H1 (cell line): ENCODE measurements around the gene KRTAP2-4. TPM values are rescaled to one million over a fixed set of nuclear protein-coding genes. Genes with fewer than 3 reads are reported as not detected.

Source experiments
- CTCF ChIA-PET: fragments of 300-600 bp; sonication (Branson Sonifier 250); formaldehyde crosslinking; loops from one replicate; lab custom pipeline; 2021; ENCODE audit not compliant: partially characterized antibody; lab: Charles Lee
- POLR2A ChIA-PET: fragments of 300-600 bp; sonication (Branson Sonifier 250); formaldehyde crosslinking; loops from one replicate; lab custom pipeline; 2021; ENCODE audit warnings: inconsistent platforms; ENCODE audit not compliant: partially characterized antibody; lab: Charles Lee
- DNase-seq, 2 experiments: peaks; one replicate each; pipeline versions ENCODE4 v3.0.0 to v3.0.0-alpha.2; 2010 to 2022; ENCODE audit warnings: low spot score in 2 of 2, low read depth in 1 of 2, mixed read lengths in 1 of 2
- FAIRE-seq: peaks from 2 replicates; lab custom pipeline; 2011; peaks lifted over from hg19 to GRCh38; lab: Jason Lieb, UNC
- H2AFZ ChIP-seq: 2 replicates; pipeline ENCODE4 v1.8.1; 2012; ENCODE audit warnings: low read length, inconsistent platforms
- H2AK5ac ChIP-seq: 2 replicates; pipeline ENCODE4 v1.6.1; 2013; ENCODE audit warnings: low read depth, low read length
- H2BK120ac ChIP-seq: replicated peaks from 2 replicates; pipeline ENCODE3; 2013; ENCODE audit warnings: low read depth, low read length, inconsistent platforms
- H2BK12ac ChIP-seq: 2 replicates; pipeline ENCODE4 v1.6.1; 2013; ENCODE audit warnings: low read depth, low read length
- H2BK15ac ChIP-seq: 2 replicates; pipeline ENCODE4 v1.6.1; 2013; ENCODE audit warnings: low read length
- H2BK20ac ChIP-seq: 2 replicates; pipeline ENCODE4 v1.6.1; 2013; ENCODE audit warnings: low read length
- H2BK5ac ChIP-seq: 2 replicates; pipeline ENCODE4 v1.6.1; 2013; ENCODE audit warnings: low read depth, low read length
- H3K14ac ChIP-seq: 2 replicates; pipeline ENCODE4 v1.6.1; 2013; ENCODE audit warnings: inconsistent platforms; ENCODE audit not compliant: insufficient read length
- H3K18ac ChIP-seq: 2 replicates; pipeline ENCODE4 v1.6.1; 2013; ENCODE audit warnings: low read length; ENCODE audit errors: extremely low read depth
- H3K23ac ChIP-seq: 2 replicates; pipeline ENCODE4 v1.6.1; 2013; ENCODE audit warnings: inconsistent platforms; ENCODE audit not compliant: insufficient read length
- H3K23me2 ChIP-seq: 2 replicates; pipeline ENCODE4 v1.6.1; 2013; ENCODE audit warnings: low read depth, low read length
- H3K27ac ChIP-seq: 2 replicates; pipeline ENCODE4 v1.6.1; 2011; ENCODE audit warnings: low read depth, low read length, inconsistent platforms
- H3K27me3 ChIP-seq, 4 experiments: replicated peaks in 1 of 4; 1 replicate in 1 of 4; 2 replicates in 3 of 4; pipeline versions ENCODE4 v1.6.1 to v1.8.1; 2011 to 2013; ENCODE audit warnings: low read length in 3 of 4, mild to moderate bottlenecking in 3 of 4, inconsistent platforms in 2 of 4, mixed read lengths in 2 of 4, moderate library complexity in 1 of 4; ENCODE audit not compliant: control insufficient read depth in 3 of 4, insufficient read depth in 3 of 4; ENCODE audit errors: extremely low read depth in 1 of 4
- H3K36me3 ChIP-seq, 4 experiments: 2 replicates each; pipeline versions ENCODE4 v1.6.1 to v1.8.1; 2011 to 2013; ENCODE audit warnings: mild to moderate bottlenecking in 4 of 4, low read length in 3 of 4, moderate library complexity in 2 of 4, control low read depth in 1 of 4, inconsistent platforms in 1 of 4; ENCODE audit not compliant: insufficient read depth in 4 of 4, control insufficient read depth in 2 of 4
- H3K4ac ChIP-seq: replicated peaks from 2 replicates; pipeline ENCODE3; 2013; ENCODE audit warnings: low read length, low read depth, mixed read lengths, inconsistent platforms; ENCODE audit not compliant: insufficient read length
- H3K4me1 ChIP-seq, 4 experiments: replicated peaks in 1 of 4; 1 replicate in 1 of 4; 2 replicates in 3 of 4; pipeline versions ENCODE4 v1.6.1 to v1.8.1; 2011 to 2013; ENCODE audit warnings: low read length in 3 of 4, inconsistent platforms in 2 of 4, mixed read lengths in 1 of 4; ENCODE audit not compliant: insufficient read depth in 4 of 4, control insufficient read depth in 3 of 4
- H3K4me2 ChIP-seq, 2 experiments: 2 replicates each; pipeline versions ENCODE4 v1.6.1 to v1.8.1; 2011 to 2013; ENCODE audit warnings: low read depth in 2 of 2, low read length in 2 of 2, control low read depth in 1 of 2, inconsistent platforms in 1 of 2, mild to moderate bottlenecking in 1 of 2; ENCODE audit not compliant: insufficient read depth in 1 of 2
- H3K4me3 ChIP-seq, 4 experiments: fragments of 200-600, 300-600 bp in 1 of 4; sonication (generic), shearing (Covaris generic), sonication (Bioruptor Twin) in 1 of 4; 2 replicates each; pipeline versions ENCODE4 v1.5.1 to v1.8.1; 2011 to 2016; ENCODE audit warnings: low read length in 4 of 4, low read depth in 3 of 4, control low read depth in 2 of 4, inconsistent platforms in 2 of 4, mild to moderate bottlenecking in 2 of 4, mixed read lengths in 1 of 4, moderate library complexity in 1 of 4; ENCODE audit not compliant: insufficient read depth in 2 of 4; ENCODE audit errors: extremely low read depth in 1 of 4
- H3K56ac ChIP-seq: replicated peaks from 2 replicates; pipeline ENCODE3; 2013; ENCODE audit warnings: low read depth, mild to moderate bottlenecking, mixed read lengths, low read length, inconsistent platforms; ENCODE audit not compliant: insufficient read length
- H3K79me1 ChIP-seq: 2 replicates; pipeline ENCODE4 v1.6.1; 2013; ENCODE audit warnings: low read depth, low read length, control low read depth
- H3K79me2 ChIP-seq, 2 experiments: 2 replicates each; pipeline versions ENCODE4 v1.6.1 to v1.8.1; 2012 to 2013; ENCODE audit warnings: low read length in 2 of 2, mild to moderate bottlenecking in 2 of 2, inconsistent platforms in 1 of 2; ENCODE audit not compliant: insufficient read depth in 2 of 2, control insufficient read depth in 1 of 2
- H3K9ac ChIP-seq, 4 experiments: replicated peaks in 1 of 4; 1 replicate in 1 of 4; 2 replicates in 3 of 4; pipeline versions ENCODE4 v1.6.1 to v1.8.1; 2011 to 2013; ENCODE audit warnings: low read depth in 3 of 4, low read length in 3 of 4, control low read depth in 2 of 4, mild to moderate bottlenecking in 2 of 4, moderate library complexity in 2 of 4, inconsistent platforms in 1 of 4; ENCODE audit errors: extremely low read depth in 1 of 4
- H3K9me3 ChIP-seq, 2 experiments: 2 replicates each; pipeline versions ENCODE4 v1.6.1 to v1.8.1; 2012 to 2013; ENCODE audit warnings: mild to moderate bottlenecking in 2 of 2, moderate library complexity in 2 of 2, control low read depth in 1 of 2, inconsistent platforms in 1 of 2, low read depth in 1 of 2, low read length in 1 of 2, mixed read lengths in 1 of 2; ENCODE audit not compliant: insufficient read depth in 2 of 2
- H4K20me1 ChIP-seq, 2 experiments: replicated peaks in 1 of 2; 2 replicates each; pipeline versions ENCODE3 to v1.8.1; 2011 to 2013; ENCODE audit warnings: inconsistent platforms in 2 of 2, low read length in 2 of 2, mild to moderate bottlenecking in 1 of 2; ENCODE audit not compliant: insufficient read depth in 2 of 2, control insufficient read depth in 1 of 2
- H4K5ac ChIP-seq: 2 replicates; pipeline ENCODE4 v1.6.1; 2013; ENCODE audit warnings: low read length, low read depth, mixed read lengths, inconsistent platforms; ENCODE audit not compliant: insufficient read length
- H4K8ac ChIP-seq: 2 replicates; pipeline ENCODE4 v1.8.0; 2013; ENCODE audit warnings: mild to moderate bottlenecking, moderate library complexity, low read length, inconsistent platforms; ENCODE audit not compliant: insufficient read depth; ENCODE audit errors: extremely low read depth
- H4K91ac ChIP-seq: replicated peaks from 2 replicates; pipeline ENCODE3; 2013; ENCODE audit warnings: low read length, mixed read lengths, inconsistent platforms; ENCODE audit not compliant: insufficient read length
- CBX5 ChIP-seq: fragments of 300-800, 300-1000 bp; sonication (generic); IDR thresholded peaks from 2 replicates; pipeline ENCODE4 v1.7.1; 2016; ENCODE audit warnings: antibody characterized with exemption, low read length, low read depth
- CHD1 ChIP-seq: IDR thresholded peaks from 2 replicates; pipeline ENCODE4 v1.6.1; 2012; ENCODE audit warnings: low read depth, low read length, improper control_type of control experiment
- KDM4A ChIP-seq: IDR thresholded peaks from one replicate; pipeline ENCODE4 v1.7.1; 2012; ENCODE audit warnings: low read depth, mild to moderate bottlenecking, moderate library complexity, low read length, inconsistent platforms; ENCODE audit not compliant: severe bottlenecking
- MAFK ChIP-seq: IDR thresholded peaks from 2 replicates; pipeline ENCODE4 v1.6.1; 2012; ENCODE audit warnings: low read depth, mild to moderate bottlenecking, improper control_type of control experiment, low read length
- ZNF274 ChIP-seq: IDR thresholded peaks from 2 replicates; pipeline ENCODE4 v1.7.0; 2012; ENCODE audit warnings: low read length, borderline replicate concordance; ENCODE audit errors: extremely low read depth
- WGBS, 2 experiments: shearing (Covaris generic) in 1 of 2; methylation state at CpG; one replicate each; pipeline versions ENCODE4 v1.1.6 to v1.1.7; 2013 to 2015; ENCODE audit warnings: low lambda C conversion rate in 2 of 2, mixed read lengths in 2 of 2, inconsistent platforms in 1 of 2, low coverage in 1 of 2, missing lambda C conversion rate in 1 of 2; ENCODE audit not compliant: insufficient replicate concordance in 2 of 2, insufficient coverage in 1 of 2, insufficient read length in 1 of 2; ENCODE audit errors: extremely low coverage in 1 of 2, missing lambda C conversion rate in 1 of 2; 5-methylcytosine and 5-hydroxymethylcytosine counted together
- polyA plus RNA-seq, 7 experiments: library from polyadenylated mRNA; depleted of rRNA in 3 of 7; stranded (reverse) in 5 of 7; unstranded in 2 of 7; fragments of >200 nt in 5 of 7; fragments of 200-250 nt in 2 of 7; gene quantifications; 1 replicate in 5 of 7; 2 replicates in 1 of 7; 4 replicates in 1 of 7; pipeline versions ENCODE4 v1.2.1 to v1.2.3, GENCODE V29; 2011 to 2013; ENCODE audit warnings: missing spikeins in 2 of 7, mixed read lengths in 2 of 7
- total RNA-seq: library from RNA; stranded (reverse); fragmentation: NEBNext Ultra II Directional; extraction: Animal tissue kit (Norgen Biotek cat#: 25700); gene quantifications from 2 replicates; pipeline ENCODE4 v1.2.1, GENCODE V29; 2021

Gene KRTAP2-4
- total and polyA plus RNA-seq, 2 of the 8 experiments (the other 6 are each of a cell fraction or from before 2014, with no cell fraction given): not detected

DNA sequence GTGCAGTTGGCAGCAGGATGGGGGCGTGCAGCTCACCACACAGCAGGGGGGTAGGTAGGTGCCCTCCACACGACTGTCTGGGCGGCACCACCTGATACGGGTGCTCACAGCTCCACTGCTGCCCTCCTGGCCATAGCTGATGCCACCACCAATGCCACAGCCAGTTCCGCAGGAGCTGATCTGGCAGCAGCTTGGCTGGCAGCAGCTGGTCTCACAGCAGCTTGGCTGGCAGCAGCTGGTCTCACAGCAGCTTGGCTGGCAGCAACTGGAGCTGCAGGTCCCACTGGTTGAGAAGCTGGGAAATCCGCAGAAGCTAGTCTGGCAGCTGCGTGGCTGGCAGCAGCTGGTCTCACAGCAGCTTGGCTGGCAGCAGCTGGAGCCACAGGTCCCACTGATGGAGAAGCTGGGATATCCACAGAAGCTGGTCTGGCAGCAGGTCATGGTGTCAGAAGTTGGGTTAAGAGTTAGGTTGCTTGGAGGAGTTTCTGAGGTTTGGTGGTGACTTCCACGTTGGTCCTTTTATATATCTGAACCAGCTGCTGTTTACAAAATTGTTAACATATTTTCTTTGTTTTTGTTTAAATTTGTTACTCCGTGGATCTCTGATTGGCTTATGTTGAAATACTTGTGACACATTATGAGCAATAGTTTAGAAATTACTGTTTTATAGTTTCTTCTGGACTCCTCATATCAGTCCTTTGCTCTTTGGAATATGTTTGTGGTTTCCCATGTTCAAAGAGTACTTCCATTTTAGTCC lies 38.8 kb downstream of the KRTAP2-4 start, which contains the start of gene KRTAP1-5:
KRTAP1-5 (minus strand) TSS at position 494 of the 757 bp plus-strand sequence; CDS start at position 441, 53 bp downstream.
- H3K23ac ChIP-seq: no peak within 1 kb of the TSS
- H3K79me1 ChIP-seq: no peaks in the 10 kb centered on the region
- no peak within 1 kb of the TSS for H3K14ac ChIP-seq
- no peak within 1 kb of the TSS for H3K56ac ChIP-seq
- H2BK15ac ChIP-seq: no peak within 1 kb of the TSS
- FAIRE-seq (no peak), DNase-seq (no peak)
- ChIA-PET POLR2A (no interaction called here), CTCF (no interaction called here)
- H2AK5ac ChIP-seq: no peak within 1 kb of the TSS
- no peak within 1 kb of the TSS for H2BK20ac ChIP-seq
- no peak within 1 kb of the TSS for H2BK5ac ChIP-seq
- H4K5ac ChIP-seq: no peak within 1 kb of the TSS
- TF ChIP-seq ZNF274 (no peak), KDM4A (no peak), CHD1 (no peak), CBX5 (no peak), MAFK (no peak)
- no peak within 1 kb of the TSS for H3K4me3 ChIP-seq
- H3K9me3 ChIP-seq: no peaks in the 10 kb centered on the region
- no peak within 1 kb of the TSS for H3K18ac ChIP-seq
- no peak within 1 kb of the TSS for H4K91ac ChIP-seq
- no peak within 1 kb of the TSS for H2BK120ac ChIP-seq
- H4K20me1 ChIP-seq: no peaks in the 10 kb centered on the region
- no peak within 1 kb of the TSS for H3K4me2 ChIP-seq
- no peak within 1 kb of the TSS for H3K27ac ChIP-seq
- H3K9ac ChIP-seq: no peak within 1 kb of the TSS
- no peak within 1 kb of the TSS for H2BK12ac ChIP-seq
- H3K27me3 ChIP-seq: no peaks in the 10 kb centered on the region
- no peak within 1 kb of the TSS for H3K4ac ChIP-seq
- H3K23me2 ChIP-seq: no peaks in the 10 kb centered on the region
- no peaks in the 10 kb centered on the region for H3K79me2 ChIP-seq
- 86% methylated on average over 8 of the region's 9 CpGs; no CpG with 5 or more reads in 1 of the 2 experiments for WGBS, 2 experiments
- no peaks in the 10 kb centered on the region; a peak in 1 of 7 replicates for H3K4me1 ChIP-seq
- H3K36me3 ChIP-seq: no peaks in the 10 kb centered on the region
- H4K8ac ChIP-seq: no peak within 1 kb of the TSS
- no peak within 1 kb of the TSS for H2AFZ ChIP-seq
